ENCODE measurements around the gene SART3. TPM values are rescaled to one million over a fixed set of nuclear protein-coding genes. Genes with fewer than 3 reads are reported as not detected.

SART3 gene
- total and polyA plus RNA-seq, 10 of the 15 experiments (the other 5 are each of a cell fraction or from before 2014, with no cell fraction given) = 8.8 to 179 (median 54.9) TPM

DNA sequence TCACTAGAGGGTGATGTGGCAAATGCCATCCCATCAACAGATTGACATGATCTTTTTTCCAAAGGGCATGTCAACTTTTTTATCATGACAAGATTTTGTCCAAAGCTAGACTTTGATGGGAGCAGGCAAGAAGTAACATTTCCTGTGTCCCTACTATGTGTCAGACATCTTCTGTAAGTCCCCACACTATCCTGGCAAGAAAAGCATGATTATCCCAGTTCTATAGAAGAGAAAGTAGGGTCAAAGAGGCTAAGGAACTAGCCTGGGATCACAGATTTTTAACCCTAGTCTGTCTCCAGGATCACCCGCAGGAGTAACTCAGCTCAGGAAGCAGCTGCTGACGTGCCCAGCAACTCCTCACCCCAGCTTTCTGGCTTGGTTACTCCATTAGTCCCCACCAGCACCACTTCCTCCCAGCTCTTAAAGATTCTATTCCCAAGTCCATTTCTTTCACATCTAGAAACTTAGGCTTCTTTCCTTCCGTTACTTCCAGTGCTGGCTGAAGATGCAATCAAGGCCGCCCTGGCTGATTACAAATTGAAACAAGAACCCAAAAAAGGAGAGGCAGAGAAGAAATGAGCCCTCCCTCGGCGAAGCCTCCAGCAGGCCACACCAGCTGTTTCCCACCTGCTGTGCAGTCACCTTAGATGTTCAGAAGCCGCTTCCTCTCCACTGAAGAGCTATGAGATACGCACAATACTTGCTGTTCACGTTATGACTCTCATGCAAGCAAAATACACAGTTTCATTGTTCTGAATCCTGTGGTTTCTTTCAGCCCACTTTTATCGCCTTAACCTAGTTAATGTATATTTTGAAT lies 7.6 kb upstream of the SART3 start (continued):
- TF ChIP-seq MXI1 (IDR thresholded peaks at IDR 0.05; ENCODE audit: low read depth, low read length) = peak; percentile 85
- TF ChIP-seq ZNF217 (IDR thresholded peaks at IDR 0.05) = peak; percentile 37
- TF ChIP-seq, protein P1, sequence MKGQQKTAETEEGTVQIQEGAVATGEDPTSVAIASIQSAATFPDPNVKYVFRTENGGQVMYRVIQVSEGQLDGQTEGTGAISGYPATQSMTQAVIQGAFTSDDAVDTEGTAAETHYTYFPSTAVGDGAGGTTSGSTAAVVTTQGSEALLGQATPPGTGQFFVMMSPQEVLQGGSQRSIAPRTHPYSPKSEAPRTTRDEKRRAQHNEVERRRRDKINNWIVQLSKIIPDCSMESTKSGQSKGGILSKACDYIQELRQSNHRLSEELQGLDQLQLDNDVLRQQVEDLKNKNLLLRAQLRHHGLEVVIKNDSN (IDR thresholded peaks at IDR 0.05; ENCODE audit: borderline replicate concordance, extremely low read length, insufficient read depth, low read depth, low read length) = no peak
- TF ChIP-seq, protein P2, sequence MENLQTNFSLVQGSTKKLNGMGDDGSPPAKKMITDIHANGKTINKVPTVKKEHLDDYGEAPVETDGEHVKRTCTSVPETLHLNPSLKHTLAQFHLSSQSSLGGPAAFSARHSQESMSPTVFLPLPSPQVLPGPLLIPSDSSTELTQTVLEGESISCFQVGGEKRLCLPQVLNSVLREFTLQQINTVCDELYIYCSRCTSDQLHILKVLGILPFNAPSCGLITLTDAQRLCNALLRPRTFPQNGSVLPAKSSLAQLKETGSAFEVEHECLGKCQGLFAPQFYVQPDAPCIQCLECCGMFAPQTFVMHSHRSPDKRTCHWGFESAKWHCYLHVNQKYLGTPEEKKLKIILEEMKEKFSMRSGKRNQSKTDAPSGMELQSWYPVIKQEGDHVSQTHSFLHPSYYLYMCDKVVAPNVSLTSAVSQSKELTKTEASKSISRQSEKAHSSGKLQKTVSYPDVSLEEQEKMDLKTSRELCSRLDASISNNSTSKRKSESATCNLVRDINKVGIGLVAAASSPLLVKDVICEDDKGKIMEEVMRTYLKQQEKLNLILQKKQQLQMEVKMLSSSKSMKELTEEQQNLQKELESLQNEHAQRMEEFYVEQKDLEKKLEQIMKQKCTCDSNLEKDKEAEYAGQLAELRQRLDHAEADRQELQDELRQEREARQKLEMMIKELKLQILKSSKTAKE (IDR thresholded peaks at IDR 0.05; ENCODE audit: low read depth, poor library complexity, severe bottlenecking) = peak; percentile 90
- peak; percentile 94 for TF ChIP-seq CREM (IDR thresholded peaks at IDR 0.05; ENCODE audit: low read depth)
- TF ChIP-seq RELA (IDR thresholded peaks at IDR 0.05; ENCODE audit: borderline replicate concordance, partially characterized antibody) = peak; percentile 96
- peak; percentile 94 for TF ChIP-seq SMARCA5 (IDR thresholded peaks at IDR 0.05)
- TF ChIP-seq, protein P3, sequence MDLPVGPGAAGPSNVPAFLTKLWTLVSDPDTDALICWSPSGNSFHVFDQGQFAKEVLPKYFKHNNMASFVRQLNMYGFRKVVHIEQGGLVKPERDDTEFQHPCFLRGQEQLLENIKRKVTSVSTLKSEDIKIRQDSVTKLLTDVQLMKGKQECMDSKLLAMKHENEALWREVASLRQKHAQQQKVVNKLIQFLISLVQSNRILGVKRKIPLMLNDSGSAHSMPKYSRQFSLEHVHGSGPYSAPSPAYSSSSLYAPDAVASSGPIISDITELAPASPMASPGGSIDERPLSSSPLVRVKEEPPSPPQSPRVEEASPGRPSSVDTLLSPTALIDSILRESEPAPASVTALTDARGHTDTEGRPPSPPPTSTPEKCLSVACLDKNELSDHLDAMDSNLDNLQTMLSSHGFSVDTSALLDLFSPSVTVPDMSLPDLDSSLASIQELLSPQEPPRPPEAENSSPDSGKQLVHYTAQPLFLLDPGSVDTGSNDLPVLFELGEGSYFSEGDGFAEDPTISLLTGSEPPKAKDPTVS (IDR thresholded peaks at IDR 0.05; ENCODE audit: low read depth, low read length) = no peak
- TF ChIP-seq NR2F1 (conservative IDR thresholded peaks at IDR 0.05) = peak; percentile 90
- TF ChIP-seq SMC3 (IDR thresholded peaks at IDR 0.05; ENCODE audit: borderline replicate concordance, low read length) = no peak; the same call in 1 of the 2 replicates
- TF ChIP-seq SREBF1 (IDR thresholded peaks at IDR 0.05; ENCODE audit: low read length) = no peak
- no peak for TF ChIP-seq NFIC (IDR thresholded peaks at IDR 0.05; ENCODE audit: low read depth, low read length)
- TF ChIP-seq CHD4 (IDR thresholded peaks at IDR 0.05) = no peak
- no peak for TF ChIP-seq CHD1 (IDR thresholded peaks at IDR 0.05; ENCODE audit: low read depth, low read length)
- TF ChIP-seq BACH1 (IDR thresholded peaks at IDR 0.05; ENCODE audit: borderline replicate concordance) = peak; percentile 68; the same call in 1 of the 2 replicates
- peak; percentile 98 for TF ChIP-seq JUNB (IDR thresholded peaks at IDR 0.05)
- TF ChIP-seq GATAD2B (conservative IDR thresholded peaks at IDR 0.05; ENCODE audit: low read depth) = peak; percentile 63
- TF ChIP-seq, protein P4, sequence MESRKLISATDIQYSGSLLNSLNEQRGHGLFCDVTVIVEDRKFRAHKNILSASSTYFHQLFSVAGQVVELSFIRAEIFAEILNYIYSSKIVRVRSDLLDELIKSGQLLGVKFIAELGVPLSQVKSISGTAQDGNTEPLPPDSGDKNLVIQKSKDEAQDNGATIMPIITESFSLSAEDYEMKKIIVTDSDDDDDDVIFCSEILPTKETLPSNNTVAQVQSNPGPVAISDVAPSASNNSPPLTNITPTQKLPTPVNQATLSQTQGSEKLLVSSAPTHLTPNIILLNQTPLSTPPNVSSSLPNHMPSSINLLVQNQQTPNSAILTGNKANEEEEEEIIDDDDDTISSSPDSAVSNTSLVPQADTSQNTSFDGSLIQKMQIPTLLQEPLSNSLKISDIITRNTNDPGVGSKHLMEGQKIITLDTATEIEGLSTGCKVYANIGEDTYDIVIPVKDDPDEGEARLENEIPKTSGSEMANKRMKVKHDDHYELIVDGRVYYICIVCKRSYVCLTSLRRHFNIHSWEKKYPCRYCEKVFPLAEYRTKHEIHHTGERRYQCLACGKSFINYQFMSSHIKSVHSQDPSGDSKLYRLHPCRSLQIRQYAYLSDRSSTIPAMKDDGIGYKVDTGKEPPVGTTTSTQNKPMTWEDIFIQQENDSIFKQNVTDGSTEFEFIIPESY (IDR thresholded peaks at IDR 0.05) = no peak
- peak; percentile 91 for TF ChIP-seq BMI1 (IDR thresholded peaks at IDR 0.05; ENCODE audit: borderline replicate concordance)
- TF ChIP-seq, protein P5, sequence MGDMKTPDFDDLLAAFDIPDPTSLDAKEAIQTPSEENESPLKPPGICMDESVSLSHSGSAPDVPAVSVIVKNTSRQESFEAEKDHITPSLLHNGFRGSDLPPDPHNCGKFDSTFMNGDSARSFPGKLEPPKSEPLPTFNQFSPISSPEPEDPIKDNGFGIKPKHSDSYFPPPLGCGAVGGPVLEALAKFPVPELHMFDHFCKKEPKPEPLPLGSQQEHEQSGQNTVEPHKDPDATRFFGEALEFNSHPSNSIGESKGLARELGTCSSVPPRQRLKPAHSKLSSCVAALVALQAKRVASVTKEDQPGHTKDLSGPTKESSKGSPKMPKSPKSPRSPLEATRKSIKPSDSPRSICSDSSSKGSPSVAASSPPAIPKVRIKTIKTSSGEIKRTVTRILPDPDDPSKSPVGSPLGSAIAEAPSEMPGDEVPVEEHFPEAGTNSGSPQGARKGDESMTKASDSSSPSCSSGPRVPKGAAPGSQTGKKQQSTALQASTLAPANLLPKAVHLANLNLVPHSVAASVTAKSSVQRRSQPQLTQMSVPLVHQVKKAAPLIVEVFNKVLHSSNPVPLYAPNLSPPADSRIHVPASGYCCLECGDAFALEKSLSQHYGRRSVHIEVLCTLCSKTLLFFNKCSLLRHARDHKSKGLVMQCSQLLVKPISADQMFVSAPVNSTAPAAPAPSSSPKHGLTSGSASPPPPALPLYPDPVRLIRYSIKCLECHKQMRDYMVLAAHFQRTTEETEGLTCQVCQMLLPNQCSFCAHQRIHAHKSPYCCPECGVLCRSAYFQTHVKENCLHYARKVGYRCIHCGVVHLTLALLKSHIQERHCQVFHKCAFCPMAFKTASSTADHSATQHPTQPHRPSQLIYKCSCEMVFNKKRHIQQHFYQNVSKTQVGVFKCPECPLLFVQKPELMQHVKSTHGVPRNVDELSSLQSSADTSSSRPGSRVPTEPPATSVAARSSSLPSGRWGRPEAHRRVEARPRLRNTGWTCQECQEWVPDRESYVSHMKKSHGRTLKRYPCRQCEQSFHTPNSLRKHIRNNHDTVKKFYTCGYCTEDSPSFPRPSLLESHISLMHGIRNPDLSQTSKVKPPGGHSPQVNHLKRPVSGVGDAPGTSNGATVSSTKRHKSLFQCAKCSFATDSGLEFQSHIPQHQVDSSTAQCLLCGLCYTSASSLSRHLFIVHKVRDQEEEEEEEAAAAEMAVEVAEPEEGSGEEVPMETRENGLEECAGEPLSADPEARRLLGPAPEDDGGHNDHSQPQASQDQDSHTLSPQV (IDR thresholded peaks at IDR 0.05) = peak; percentile 91

Measured in GM12878 (cell line).